Measurements from ENCODE around the gene CTNNBL1. TPM values are rescaled to one million over a fixed set of nuclear protein-coding genes. Genes with fewer than 3 reads are reported as not detected.

Gene CTNNBL1
- total RNA-seq, 1 experiment from 2014 or later, result 71.2 TPM

DNA sequence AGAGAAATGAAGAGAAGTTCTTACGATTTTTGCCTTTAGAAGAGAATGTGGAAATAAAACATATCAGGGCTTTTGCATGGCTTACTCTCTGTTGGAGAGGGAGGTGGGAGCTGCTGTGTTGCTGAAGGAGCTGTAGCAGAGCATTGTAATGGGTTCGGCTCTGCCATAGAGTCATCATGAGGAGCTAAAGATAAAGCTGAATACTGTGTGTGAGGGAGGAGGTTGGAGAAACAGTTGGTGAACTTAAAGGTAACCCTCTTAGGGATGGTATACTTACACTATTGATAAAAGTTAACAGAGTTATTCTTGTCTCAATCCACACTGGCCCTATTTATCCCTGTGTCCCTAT is 34.8 kb downstream of the CTNNBL1 start:
- Histone ChIP-seq H3K4me1 (ENCODE audit: control insufficient read depth, insufficient read depth, low read length) (0 out of 2 replicates have a peak, but pooled peaks cover 5% of the 10 kb centered on the region), H3K4me3 (ENCODE audit: low read depth in 2 of 2, low read length in 2 of 2) (no peak overlapping the region), H3K36me3 (ENCODE audit: control insufficient read depth, insufficient read depth, low read length) (no peaks in the 10 kb centered on the region), H3K27me3 (ENCODE audit: control insufficient read depth, insufficient read depth, low read length) (no peaks in the 10 kb centered on the region), H3K9me3 (ENCODE audit: control insufficient read depth, insufficient read depth, low read depth, low read length) (no peaks in the 10 kb centered on the region), H3K27ac (ENCODE audit: low read length) (no peak overlapping the region)
- in situ Hi-C loops (cut with HindIII; ENCODE audit: low pct_unique_long_range_greater_than_20kb, low sequenced_read_pairs) (no loop called here), intact Hi-C loops (cut with micrococcal nuclease; ENCODE audit: unreplicated experiment) (no loop called here)
- POLR2A ChIA-PET, result no interaction called here
- no peak for ATAC-seq
- DNase-seq (ENCODE audit: low read depth, low spot score), result no peak
- BruUV-seq (replicated peaks), result no TSS peak
- TF ChIP-seq, protein P1, sequence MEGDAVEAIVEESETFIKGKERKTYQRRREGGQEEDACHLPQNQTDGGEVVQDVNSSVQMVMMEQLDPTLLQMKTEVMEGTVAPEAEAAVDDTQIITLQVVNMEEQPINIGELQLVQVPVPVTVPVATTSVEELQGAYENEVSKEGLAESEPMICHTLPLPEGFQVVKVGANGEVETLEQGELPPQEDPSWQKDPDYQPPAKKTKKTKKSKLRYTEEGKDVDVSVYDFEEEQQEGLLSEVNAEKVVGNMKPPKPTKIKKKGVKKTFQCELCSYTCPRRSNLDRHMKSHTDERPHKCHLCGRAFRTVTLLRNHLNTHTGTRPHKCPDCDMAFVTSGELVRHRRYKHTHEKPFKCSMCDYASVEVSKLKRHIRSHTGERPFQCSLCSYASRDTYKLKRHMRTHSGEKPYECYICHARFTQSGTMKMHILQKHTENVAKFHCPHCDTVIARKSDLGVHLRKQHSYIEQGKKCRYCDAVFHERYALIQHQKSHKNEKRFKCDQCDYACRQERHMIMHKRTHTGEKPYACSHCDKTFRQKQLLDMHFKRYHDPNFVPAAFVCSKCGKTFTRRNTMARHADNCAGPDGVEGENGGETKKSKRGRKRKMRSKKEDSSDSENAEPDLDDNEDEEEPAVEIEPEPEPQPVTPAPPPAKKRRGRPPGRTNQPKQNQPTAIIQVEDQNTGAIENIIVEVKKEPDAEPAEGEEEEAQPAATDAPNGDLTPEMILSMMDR (IDR thresholded peaks at IDR 0.05), result no peak
- TF ChIP-seq SIN3A (IDR thresholded peaks at IDR 0.05; ENCODE audit: borderline replicate concordance, insufficient read depth, low read depth, low read length) (no peak), TCF7L2 (IDR thresholded peaks at IDR 0.05; ENCODE audit: low read depth, low read length) (no peak), POLR2AphosphoS5 (IDR thresholded peaks at IDR 0.05; ENCODE audit: low read depth, low read length) (no peak)
- TF ChIP-seq, protein P2, sequence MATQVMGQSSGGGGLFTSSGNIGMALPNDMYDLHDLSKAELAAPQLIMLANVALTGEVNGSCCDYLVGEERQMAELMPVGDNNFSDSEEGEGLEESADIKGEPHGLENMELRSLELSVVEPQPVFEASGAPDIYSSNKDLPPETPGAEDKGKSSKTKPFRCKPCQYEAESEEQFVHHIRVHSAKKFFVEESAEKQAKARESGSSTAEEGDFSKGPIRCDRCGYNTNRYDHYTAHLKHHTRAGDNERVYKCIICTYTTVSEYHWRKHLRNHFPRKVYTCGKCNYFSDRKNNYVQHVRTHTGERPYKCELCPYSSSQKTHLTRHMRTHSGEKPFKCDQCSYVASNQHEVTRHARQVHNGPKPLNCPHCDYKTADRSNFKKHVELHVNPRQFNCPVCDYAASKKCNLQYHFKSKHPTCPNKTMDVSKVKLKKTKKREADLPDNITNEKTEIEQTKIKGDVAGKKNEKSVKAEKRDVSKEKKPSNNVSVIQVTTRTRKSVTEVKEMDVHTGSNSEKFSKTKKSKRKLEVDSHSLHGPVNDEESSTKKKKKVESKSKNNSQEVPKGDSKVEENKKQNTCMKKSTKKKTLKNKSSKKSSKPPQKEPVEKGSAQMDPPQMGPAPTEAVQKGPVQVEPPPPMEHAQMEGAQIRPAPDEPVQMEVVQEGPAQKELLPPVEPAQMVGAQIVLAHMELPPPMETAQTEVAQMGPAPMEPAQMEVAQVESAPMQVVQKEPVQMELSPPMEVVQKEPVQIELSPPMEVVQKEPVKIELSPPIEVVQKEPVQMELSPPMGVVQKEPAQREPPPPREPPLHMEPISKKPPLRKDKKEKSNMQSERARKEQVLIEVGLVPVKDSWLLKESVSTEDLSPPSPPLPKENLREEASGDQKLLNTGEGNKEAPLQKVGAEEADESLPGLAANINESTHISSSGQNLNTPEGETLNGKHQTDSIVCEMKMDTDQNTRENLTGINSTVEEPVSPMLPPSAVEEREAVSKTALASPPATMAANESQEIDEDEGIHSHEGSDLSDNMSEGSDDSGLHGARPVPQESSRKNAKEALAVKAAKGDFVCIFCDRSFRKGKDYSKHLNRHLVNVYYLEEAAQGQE (IDR thresholded peaks at IDR 0.05; ENCODE audit: insufficient read depth in 1 of 2, low read depth in 2 of 2, low read length in 1 of 2), result no peak
- CTCF ChIA-PET, result no interaction called here

- in situ Hi-C loops (cut with HindIII; ENCODE audit: low pct_unique_long_range_greater_than_20kb, low sequenced_read_pairs), result no loop called here
- BruUV-seq (replicated peaks), result no TSS peak
- intact Hi-C loops (cut with micrococcal nuclease; ENCODE audit: unreplicated experiment), result no loop called here
- Histone ChIP-seq H3K36me3 (ENCODE audit: control insufficient read depth, insufficient read depth, low read length) (no peaks in the 10 kb centered on the region), H3K27ac (ENCODE audit: low read length) (no peak overlapping the region), H3K9me3 (ENCODE audit: control insufficient read depth, insufficient read depth, low read depth, low read length) (no peaks in the 10 kb centered on the region), H3K27me3 (ENCODE audit: control insufficient read depth, insufficient read depth, low read length) (no peaks in the 10 kb centered on the region), H3K4me3 (ENCODE audit: low read depth in 2 of 2, low read length in 2 of 2) (no peak overlapping the region), H3K4me1 (ENCODE audit: control insufficient read depth, insufficient read depth, low read length) (0 out of 2 replicates have a peak, but pooled peaks cover 5% of the 10 kb centered on the region)
- POLR2A ChIA-PET, result interaction anchor here (0.5 kb wide), 1 partner anchor 69 kb away, joined by 4 read pairs; no protein-coding TSS in a partner anchor
- DNase-seq (ENCODE audit: low read depth, low spot score) (no peak), ATAC-seq (no peak)
- TF ChIP-seq, protein P2 (IDR thresholded peaks at IDR 0.05; ENCODE audit: insufficient read depth in 1 of 2, low read depth in 2 of 2, low read length in 1 of 2), result no peak
- TF ChIP-seq TCF7L2 (IDR thresholded peaks at IDR 0.05; ENCODE audit: low read depth, low read length) (no peak), SIN3A (IDR thresholded peaks at IDR 0.05; ENCODE audit: borderline replicate concordance, insufficient read depth, low read depth, low read length) (no peak), POLR2AphosphoS5 (IDR thresholded peaks at IDR 0.05; ENCODE audit: low read depth, low read length) (no peak)
- TF ChIP-seq, protein P1 (IDR thresholded peaks at IDR 0.05), result no peak
- CTCF ChIA-PET, result no interaction called here
Measured at GRCh38 chr20:37729452-37729851, 35.6 kb downstream of the CTNNBL1 start.

Data from Panc1 (cell line).